Measurements from ENCODE around the gene OSR1.
"Not testable (repeated sequence)": the region's sequence is repeated elsewhere in the genome, so short reads cannot be mapped to it uniquely, and the experiment has no call there.

The OSR1 gene

GRCh38 chr2:19320813-19321212 lies 37.6 kb downstream of the OSR1 start:
- Histone ChIP-seq H3K9me3 (ENCODE audit: control insufficient read depth, low read depth, low read length) (no peaks in the 10 kb centered on the region), H3K4me1 (ENCODE audit: control insufficient read depth, low read depth, low read length) (no peaks in the 10 kb centered on the region), H3K36me3 (ENCODE audit: control insufficient read depth, low read depth, low read length) (no peaks in the 10 kb centered on the region), H3K27me3 (ENCODE audit: control insufficient read depth, insufficient read depth, low read length) (no peaks in the 10 kb centered on the region), H3K9ac (ENCODE audit: low read length) (no peak overlapping the region), H3K27ac (ENCODE audit: low read length) (no peak overlapping the region), H3K4me3 (ENCODE audit: low read length) (no peak overlapping the region)

- no peak overlapping the region for H3K9ac ChIP-seq (ENCODE audit: low read length)
- no peaks in the 10 kb centered on the region for H3K4me1 ChIP-seq (ENCODE audit: control insufficient read depth, low read depth, low read length)
- no peaks in the 10 kb centered on the region for H3K27me3 ChIP-seq (ENCODE audit: control insufficient read depth, insufficient read depth, low read length)
- H3K4me3 ChIP-seq (ENCODE audit: low read length), result no peak overlapping the region
- H3K27ac ChIP-seq (ENCODE audit: low read length), result no peak overlapping the region
- no peaks in the 10 kb centered on the region for H3K9me3 ChIP-seq (ENCODE audit: control insufficient read depth, low read depth, low read length)
- no peaks in the 10 kb centered on the region for H3K36me3 ChIP-seq (ENCODE audit: control insufficient read depth, low read depth, low read length)
Observed at GRCh38 chr2:19319698-19320097, 38.7 kb downstream of the OSR1 start.

- no peaks in the 10 kb centered on the region for H3K27me3 ChIP-seq (ENCODE audit: control insufficient read depth, insufficient read depth, low read length)
- H3K9ac ChIP-seq (ENCODE audit: low read length), result no peak overlapping the region
- H3K4me1 ChIP-seq (ENCODE audit: control insufficient read depth, low read depth, low read length), result no peaks in the 10 kb centered on the region
- no peak overlapping the region for H3K27ac ChIP-seq (ENCODE audit: low read length)
- no peaks in the 10 kb centered on the region for H3K36me3 ChIP-seq (ENCODE audit: control insufficient read depth, low read depth, low read length)
- no peaks in the 10 kb centered on the region for H3K9me3 ChIP-seq (ENCODE audit: control insufficient read depth, low read depth, low read length)
- H3K4me3 ChIP-seq (ENCODE audit: low read length), result no peak overlapping the region
Observed at GRCh38 chr2:19319064-19319463, 39.4 kb downstream of the OSR1 start.

- no peaks in the 10 kb centered on the region for H3K27me3 ChIP-seq (ENCODE audit: control insufficient read depth, insufficient read depth, low read length)
- no peak overlapping the region for H3K27ac ChIP-seq (ENCODE audit: low read length)
- H3K4me3 ChIP-seq (ENCODE audit: low read length), result no peak overlapping the region
- no peaks in the 10 kb centered on the region for H3K4me1 ChIP-seq (ENCODE audit: control insufficient read depth, low read depth, low read length)
- no peak overlapping the region for H3K9ac ChIP-seq (ENCODE audit: low read length)
- no peaks in the 10 kb centered on the region for H3K36me3 ChIP-seq (ENCODE audit: control insufficient read depth, low read depth, low read length)
- H3K9me3 ChIP-seq (ENCODE audit: control insufficient read depth, low read depth, low read length), result no peaks in the 10 kb centered on the region
Observed at GRCh38 chr2:19313553-19313952, 44.9 kb downstream of the OSR1 start.

GRCh38 chr2:19312949-19313348 lies 45.5 kb downstream of the OSR1 start:
- no peak overlapping the region for H3K27ac ChIP-seq (ENCODE audit: low read length)
- H3K36me3 ChIP-seq (ENCODE audit: control insufficient read depth, low read depth, low read length), result no peaks in the 10 kb centered on the region
- H3K4me3 ChIP-seq (ENCODE audit: low read length), result no peak overlapping the region
- H3K9me3 ChIP-seq (ENCODE audit: control insufficient read depth, low read depth, low read length), result no peaks in the 10 kb centered on the region
- no peaks in the 10 kb centered on the region for H3K4me1 ChIP-seq (ENCODE audit: control insufficient read depth, low read depth, low read length)
- no peaks in the 10 kb centered on the region for H3K27me3 ChIP-seq (ENCODE audit: control insufficient read depth, insufficient read depth, low read length)
- H3K9ac ChIP-seq (ENCODE audit: low read length), result no peak overlapping the region

GRCh38 chr2:19306065-19306464 lies 52.4 kb downstream of the OSR1 start:
- H3K36me3 ChIP-seq (ENCODE audit: control insufficient read depth, low read depth, low read length); H3K27ac ChIP-seq (ENCODE audit: low read length); H3K9me3 ChIP-seq (ENCODE audit: control insufficient read depth, low read depth, low read length); H3K4me1 ChIP-seq (ENCODE audit: control insufficient read depth, low read depth, low read length); H3K9ac ChIP-seq (ENCODE audit: low read length); H3K27me3 ChIP-seq (ENCODE audit: control insufficient read depth, insufficient read depth, low read length); H3K4me3 ChIP-seq (ENCODE audit: low read length): not testable (repeated sequence)

- not testable (repeated sequence) for H3K36me3 ChIP-seq (ENCODE audit: control insufficient read depth, low read depth, low read length); H3K4me1 ChIP-seq (ENCODE audit: control insufficient read depth, low read depth, low read length); H3K27ac ChIP-seq (ENCODE audit: low read length); H3K9ac ChIP-seq (ENCODE audit: low read length); H3K4me3 ChIP-seq (ENCODE audit: low read length); H3K9me3 ChIP-seq (ENCODE audit: control insufficient read depth, low read depth, low read length); H3K27me3 ChIP-seq (ENCODE audit: control insufficient read depth, insufficient read depth, low read length)
Observed at GRCh38 chr2:19305400-19306055, 52.9 kb downstream of the OSR1 start.

- no peak overlapping the region for H3K27ac ChIP-seq (ENCODE audit: low read length)
- H3K4me1 ChIP-seq (ENCODE audit: control insufficient read depth, low read depth, low read length), result no peaks in the 10 kb centered on the region
- H3K4me3 ChIP-seq (ENCODE audit: low read length), result no peak overlapping the region
- no peak overlapping the region for H3K9ac ChIP-seq (ENCODE audit: low read length)
- H3K9me3 ChIP-seq (ENCODE audit: control insufficient read depth, low read depth, low read length), result no peaks in the 10 kb centered on the region
- no peaks in the 10 kb centered on the region for H3K27me3 ChIP-seq (ENCODE audit: control insufficient read depth, insufficient read depth, low read length)
- no peaks in the 10 kb centered on the region for H3K36me3 ChIP-seq (ENCODE audit: control insufficient read depth, low read depth, low read length)
Observed at GRCh38 chr2:19301706-19302105, 56.7 kb downstream of the OSR1 start.

All from iPS-18a (cell line).